AG09319 (cell line): ENCODE data around the gene CAMTA1.
"Not testable (repeated sequence)": the region's sequence is repeated elsewhere in the genome, so short reads cannot be mapped to it uniquely, and the experiment has no call there.

ENCODE experiments used
- DNase-seq: peaks from one replicate; pipeline ENCODE4 v3.0.0-alpha.2; 2010; ENCODE audit warnings: low read depth; ENCODE audit errors: extremely low read depth
- CTCF ChIP-seq: IDR thresholded peaks from 2 replicates; pipeline ENCODE4 v1.5.1; 2011; ENCODE audit warnings: low read depth, mild to moderate bottlenecking, inconsistent platforms, low read length, moderate library complexity

Gene CAMTA1

DNA sequence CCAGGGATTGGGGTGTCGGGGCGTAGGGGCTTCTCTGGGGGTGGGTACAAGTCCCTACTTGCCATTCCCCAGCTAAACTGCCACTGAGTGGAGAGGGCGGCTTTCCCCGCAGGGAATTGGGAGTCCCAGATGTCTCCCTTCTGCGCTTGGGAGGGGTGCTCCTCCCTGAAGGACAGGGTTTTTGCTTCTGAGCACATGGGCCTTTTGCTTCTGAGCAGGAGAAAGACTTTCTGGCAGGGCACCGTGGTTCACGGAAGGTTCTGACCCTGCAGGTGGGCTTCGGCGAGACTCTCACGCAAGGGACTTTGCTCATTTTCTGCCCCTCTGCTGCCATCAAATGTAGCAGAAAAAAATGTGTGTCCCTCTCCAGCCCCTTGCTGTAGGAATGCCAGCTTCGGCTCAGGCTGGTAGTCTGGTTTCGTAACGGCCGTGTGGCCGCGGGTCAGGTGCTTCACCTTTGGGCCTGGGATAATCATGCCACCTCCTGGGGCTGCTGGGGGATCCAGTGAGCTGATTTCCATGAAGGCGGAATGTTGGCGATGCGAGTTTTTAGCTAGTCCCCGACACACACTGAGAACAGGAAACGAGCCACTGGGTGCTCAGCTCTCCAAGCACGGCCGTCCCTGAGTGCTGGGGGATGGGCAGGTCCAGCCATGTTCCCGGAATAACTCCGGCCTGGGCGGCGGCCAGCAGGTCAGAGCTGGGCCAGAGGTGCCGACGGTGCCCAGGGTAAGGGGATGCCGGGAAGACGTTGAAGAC lies 364.0 kb downstream of the CAMTA1 start:
- no peak for DNase-seq
- no peak for TF ChIP-seq CTCF

DNA sequence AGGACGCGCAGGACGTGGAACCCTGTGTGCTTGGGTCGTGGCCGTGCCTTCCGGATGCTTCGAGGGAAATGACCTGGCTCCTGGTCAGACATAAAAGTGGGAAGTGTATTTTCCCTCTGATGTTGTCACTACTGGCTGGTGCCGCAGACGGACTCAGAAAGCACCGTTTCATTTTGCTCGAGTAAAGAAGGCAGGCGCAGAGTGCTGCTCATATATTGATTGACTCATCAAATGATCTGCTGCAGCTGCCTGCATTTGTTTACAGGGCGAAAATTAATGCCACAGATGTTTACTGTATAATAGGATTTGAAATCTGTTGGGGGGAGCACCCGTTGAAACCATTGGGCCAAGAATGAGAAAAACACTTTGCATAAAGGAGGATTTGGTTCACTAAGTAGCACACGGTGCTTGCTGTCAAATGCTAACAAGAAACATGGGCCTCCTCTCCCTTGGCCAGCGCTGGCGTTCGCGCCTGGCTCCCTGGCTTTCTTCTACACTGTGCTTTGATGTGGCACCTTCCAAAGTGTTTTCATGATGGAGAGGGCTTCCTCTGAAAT lies 365.5 kb downstream of the CAMTA1 start:
- no peak for DNase-seq
- TF ChIP-seq CTCF, result no peak

GRCh38 chr1:7151978-7152377 lies 366.7 kb downstream of the CAMTA1 start:
- no peak for TF ChIP-seq CTCF
- DNase-seq, result no peak

GRCh38 chr1:7152655-7153054 lies 367.4 kb downstream of the CAMTA1 start:
- no peak for TF ChIP-seq CTCF
- no peak for DNase-seq

GRCh38 chr1:7153464-7153863 lies 368.2 kb downstream of the CAMTA1 start:
- DNase-seq, result no peak
- no peak for TF ChIP-seq CTCF

GRCh38 chr1:7159116-7159781 lies 374.0 kb downstream of the CAMTA1 start:
- no peak for DNase-seq
- TF ChIP-seq CTCF, result no peak

GRCh38 chr1:7168554-7168953 lies 383.3 kb downstream of the CAMTA1 start:
- not testable (repeated sequence) for DNase-seq
